K562 (cell line): ENCODE results near the gene NRARP. TPM values are rescaled to one million over a fixed set of nuclear protein-coding genes. Genes with fewer than 3 reads are reported as not detected.

ENCODE experiments used
- ATAC-seq: fragments of 200-7000 bp; cut with Tn5 transposase; 3 replicates; pipeline ENCODE4 v1.9.1; 2020; ENCODE audit warnings: moderate library complexity
- BruUV-seq: library from RNA; stranded (reverse); fragments of 400-500 nt; replicated peaks from 2 replicates; lab custom pipeline; 2021; lab: Mats Ljungman, UMichigan
- CTCF ChIA-PET: fragments of 300-600 bp; formaldehyde crosslinking; extraction: SDS; loops from one replicate; lab custom pipeline; 2021; ENCODE audit warnings: low intra/inter-chr PET ratio; lab: Yijun Ruan, JAX
- POLR2A ChIA-PET: fragments of 300-600, 350-650 bp; sonication (Branson Sonifier 250); formaldehyde crosslinking; extraction: SDS; loops from one replicate; lab custom pipeline; 2021; ENCODE audit warnings: antibody characterized with exemption, inconsistent platforms; lab: Yijun Ruan, JAX
- DNase-seq, 4 experiments: peaks; one replicate each; pipeline versions ENCODE4 v3.0.0 to v3.0.0-alpha.2; 2011 to 2018; ENCODE audit warnings: low spot score in 3 of 4, mixed read lengths in 3 of 4; ENCODE audit errors: extremely low read depth in 1 of 4
- FAIRE-seq: peaks from 2 replicates; lab custom pipeline; 2011; peaks lifted over from hg19 to GRCh38; lab: Jason Lieb, UNC
- H2AFZ ChIP-seq: 2 replicates; pipeline ENCODE4 v1.6.0; 2011; ENCODE audit warnings: low read depth, low read length, control low read depth, inconsistent platforms
- H3K27ac ChIP-seq: fragments of 200-600 bp; 3 replicates; pipeline ENCODE4 v1.8.0; 2011; ENCODE audit warnings: low read depth, mild to moderate bottlenecking, control low read depth, inconsistent platforms, low read length, moderate library complexity, mixed read lengths; ENCODE audit errors: extremely low read depth
- H3K27me3 ChIP-seq, 2 experiments: fragments of 300-600 bp in 1 of 2; 2 replicates in 1 of 2; 3 replicates in 1 of 2; pipeline versions ENCODE4 v1.6.0 to v1.8.0; 2011; ENCODE audit warnings: inconsistent platforms in 2 of 2, low read length in 2 of 2, mild to moderate bottlenecking in 1 of 2, mixed read lengths in 1 of 2, moderate library complexity in 1 of 2; ENCODE audit not compliant: control insufficient read depth in 2 of 2, insufficient read depth in 2 of 2
- H3K36me3 ChIP-seq: fragments of 300-600 bp; 3 replicates; pipeline ENCODE4 v1.8.0; 2011; ENCODE audit warnings: mild to moderate bottlenecking, low read length, inconsistent platforms; ENCODE audit not compliant: control insufficient read depth, insufficient read depth
- H3K4me1 ChIP-seq, 2 experiments: fragments of 200-600 bp in 1 of 2; replicated peaks in 1 of 2; 2 replicates in 1 of 2; 3 replicates in 1 of 2; pipeline versions ENCODE4 v1.5.1 to v1.8.0; 2011; ENCODE audit warnings: inconsistent platforms in 2 of 2, low read length in 2 of 2, mild to moderate bottlenecking in 1 of 2, mixed read lengths in 1 of 2, moderate library complexity in 1 of 2; ENCODE audit not compliant: control insufficient read depth in 2 of 2, insufficient read depth in 2 of 2
- H3K4me2 ChIP-seq: 2 replicates; pipeline ENCODE4 v1.6.1; 2011; ENCODE audit warnings: low read length, control low read depth, inconsistent platforms, mixed read lengths; ENCODE audit not compliant: insufficient read depth
- H3K4me3 ChIP-seq: fragments of 200-600 bp; sonication (generic), shearing (Covaris generic); 2 replicates; pipeline ENCODE4 v1.5.1; 2016; ENCODE audit warnings: control low read depth, inconsistent platforms
- H3K79me2 ChIP-seq: fragments of 200-600 bp; 3 replicates; pipeline ENCODE4 v1.8.0; 2011; ENCODE audit warnings: low read length, inconsistent platforms; ENCODE audit not compliant: control insufficient read depth, insufficient read depth
- H3K9ac ChIP-seq, 2 experiments: 2 replicates each; pipeline versions ENCODE4 v1.6.0 to v1.6.1; 2011; ENCODE audit warnings: low read depth in 2 of 2, low read length in 2 of 2, control low read depth in 1 of 2, inconsistent platforms in 1 of 2, mild to moderate bottlenecking in 1 of 2, mixed read lengths in 1 of 2; ENCODE audit not compliant: insufficient read depth in 1 of 2
- H3K9me1 ChIP-seq: one replicate; pipeline ENCODE4 v1.6.0; 2011; ENCODE audit warnings: inconsistent platforms, mild to moderate bottlenecking, low read length, moderate library complexity; ENCODE audit not compliant: control insufficient read depth, insufficient read depth
- H3K9me3 ChIP-seq: replicated peaks from 2 replicates; pipeline ENCODE4 v1.5.1; 2011; ENCODE audit warnings: low read depth, low read length, inconsistent platforms; ENCODE audit not compliant: control insufficient read depth, insufficient read depth
- H4K20me1 ChIP-seq: replicated peaks from 2 replicates; pipeline ENCODE4 v1.6.1; 2011; ENCODE audit warnings: low read length, inconsistent platforms, mixed read lengths; ENCODE audit not compliant: control insufficient read depth, insufficient read depth
- E2F3 ChIP-seq: fragments of 250-450 bp; sonication (Bioruptor Pico); IDR thresholded peaks from 2 replicates; pipeline ENCODE4 v1.4.0; 2020; ENCODE audit warnings: mild to moderate bottlenecking
- LEF1 ChIP-seq: fragments of 450-650 bp; IDR thresholded peaks from 2 replicates; pipeline ENCODE4 v1.6.1; 2016; ENCODE audit warnings: mild to moderate bottlenecking
- REST ChIP-seq, 2 experiments: fragments of 450-650 bp; formaldehyde crosslinking in 1 of 2; IDR thresholded peaks; 2 replicates each; pipeline versions ENCODE4 v1.4.0 to v1.6.1; 2014 to 2020; ENCODE audit warnings: mild to moderate bottlenecking in 2 of 2, borderline replicate concordance in 1 of 2, low read depth in 1 of 2
- TAF9B ChIP-seq: fragments of 450-650 bp; IDR thresholded peaks from 2 replicates; pipeline ENCODE4 v1.6.1; 2018; ENCODE audit warnings: mild to moderate bottlenecking; ENCODE audit not compliant: partially characterized antibody
- THAP12 ChIP-seq: fragments of 250-450 bp; sonication (Bioruptor Pico); IDR thresholded peaks from 2 replicates; pipeline ENCODE4 v1.9.0; 2021; ENCODE audit warnings: mild to moderate bottlenecking, inconsistent platforms
- U2AF1 ChIP-seq: fragments of 200-400 bp; formaldehyde crosslinking; optimal IDR thresholded peaks from 2 replicates; pipeline ENCODE3; 2017; ENCODE audit warnings: mild to moderate bottlenecking, low read depth, low read length, moderate library complexity
- ZKSCAN1 ChIP-seq: fragments of 150-350 bp; IDR thresholded peaks from 2 replicates; pipeline ENCODE4 v1.6.1; 2016; ENCODE audit warnings: low read depth, low read length
- ZNF274 ChIP-seq: IDR thresholded peaks from 2 replicates; pipeline ENCODE4 v1.6.1; 2011; ENCODE audit warnings: low read depth, mild to moderate bottlenecking, low read length, moderate library complexity, borderline replicate concordance
- ZNF282 ChIP-seq: sonication (generic); formaldehyde crosslinking; IDR thresholded peaks from 2 replicates; pipeline ENCODE4 v1.8.1; 2023; ENCODE audit warnings: missing genetic modification reagents
- ZNF408 ChIP-seq: fragments of 250-450 bp; sonication (Bioruptor Pico); IDR thresholded peaks from 2 replicates; pipeline ENCODE4 v1.4.0; 2020; ENCODE audit warnings: low read depth, mild to moderate bottlenecking, moderate library complexity
- ZNF57 ChIP-seq: fragments of 450-650 bp; formaldehyde crosslinking; IDR thresholded peaks from 2 replicates; pipeline ENCODE4 v1.4.0; 2020; ENCODE audit warnings: mild to moderate bottlenecking, moderate library complexity
- ZNF699 ChIP-seq: fragments of 250-450 bp; sonication (Bioruptor Pico); IDR thresholded peaks from 2 replicates; pipeline ENCODE4 v1.8.0; 2021; ENCODE audit warnings: mild to moderate bottlenecking, moderate library complexity; ENCODE audit not compliant: insufficient replicate concordance
- WGBS: fragments of 100-300 bp; shearing (Covaris generic); methylation state at CpG from one replicate; pipeline ENCODE4 v1.1.6; 2016; ENCODE audit warnings: low coverage, mixed read lengths; ENCODE audit not compliant: insufficient coverage; ENCODE audit errors: missing lambda C conversion rate; 5-methylcytosine and 5-hydroxymethylcytosine counted together
- in situ Hi-C: fragments of 300-500 bp; cut with MboI; formaldehyde crosslinking; loops from 4 replicates; pipeline ENCODE4 v1.15.0; 2018; ENCODE audit warnings: inconsistent platforms, mixed read lengths
- intact Hi-C: fragments of 100-400 bp; cut with micrococcal nuclease; formaldehyde crosslinking; loops from 2 replicates; pipeline ENCODE4 v1.14.2; 2022
- polyA plus RNA-seq, 8 experiments: library from polyadenylated mRNA; depleted of rRNA in 4 of 8; stranded (reverse) in 5 of 8; unstranded in 3 of 8; fragments of >200 nt; fragmentation: Nextera tagmentation in 2 of 8; fragmentation: Illumina TruSeq in 1 of 8; extraction: Ambion mirVana in 2 of 8; extraction: Trizol in 1 of 8; gene quantifications; 2 replicates each; pipeline versions ENCODE4 v1.2.1 to v1.2.3, GENCODE V29; 2011 to 2014; ENCODE audit warnings: inconsistent platforms in 1 of 8, missing spikeins in 1 of 8
- total RNA-seq, 7 experiments: library from RNA; depleted of rRNA in 6 of 7; stranded (reverse); fragments of >200 nt in 6 of 7; fragmentation: Illumina TruSeq in 2 of 7; extraction: Trizol in 2 of 7; gene quantifications; 2 replicates each; pipeline versions ENCODE4 v1.2.1 to v1.2.3, GENCODE V29; 2011 to 2021; ENCODE audit warnings: low replicate concordance in 1 of 7

The NRARP gene
- total and polyA plus RNA-seq, 9 of the 15 experiments (the other 6 are each of a cell fraction or from before 2014, with no cell fraction given): 2.0 to 24.5 (median 7.2) TPM; not detected in 2

GRCh38 chr9:137331929-137332328 lies 29.9 kb upstream of the NRARP start (continued):
- TF ChIP-seq REST (IDR thresholded peaks at IDR 0.05; ENCODE audit: borderline replicate concordance): no peak
- no peak for TF ChIP-seq REST (CRISPR knock-in tag; IDR thresholded peaks at IDR 0.05; ENCODE audit: low read depth)

- ATAC-seq (no peak), DNase-seq (no peak), FAIRE-seq (no peak)
- no peaks in the 10 kb centered on the region for H3K79me2 ChIP-seq
- BruUV-seq: no TSS peak
- no peak overlapping the region for H2AFZ ChIP-seq
- 4% methylated on average over 6 of the region's 6 CpGs for WGBS
- H3K4me2 ChIP-seq: no peak overlapping the region
- H3K36me3 ChIP-seq: no peaks in the 10 kb centered on the region
- ChIA-PET POLR2A (no interaction called here), CTCF (no interaction called here)
- intact Hi-C loops (no loop called here), in situ Hi-C loops (no loop called here)
- H3K27me3 ChIP-seq: peaks cover 15 to 36% of the 10 kb centered on the region in 2 experiments; a peak in 4 of 5 replicates
- H3K4me3 ChIP-seq: no peak overlapping the region
- H3K9me1 ChIP-seq: no peaks in the 10 kb centered on the region
- H3K27ac ChIP-seq: no peak overlapping the region
- H3K4me1 ChIP-seq: no peaks in the 10 kb centered on the region; a peak in 1 of 5 replicates
- H4K20me1 ChIP-seq: no peaks in the 10 kb centered on the region
- no peak overlapping the region for H3K9ac ChIP-seq
- H3K9me3 ChIP-seq: no peaks in the 10 kb centered on the region; the same call in 1 of the 2 replicates
- TF ChIP-seq E2F3 (CRISPR knock-in tag) (no peak), ZNF57 (no peak), ZNF699 (CRISPR knock-in tag) (no peak), THAP12 (no peak), ZNF408 (CRISPR knock-in tag) (no peak), ZKSCAN1 (no peak), ZNF274 (no peak), LEF1 (no peak), TAF9B (no peak), ZNF282 (CRISPR knock-in tag) (no peak), U2AF1 (no peak)
Observed at GRCh38 chr9:137330689-137331088, 28.6 kb upstream of the NRARP start.
